Keratinocyte (primary cell): Measurements from ENCODE around the gene BCL2L12. TPM values are rescaled to one million over a fixed set of nuclear protein-coding genes. Genes with fewer than 3 reads are reported as not detected.

ENCODE experiments used
- DNase-seq: peaks from one replicate; pipeline ENCODE4 v3.0.0-alpha.2; 2011; ENCODE audit warnings: low read depth, missing footprints, low spot score
- FAIRE-seq: peaks from 2 replicates; lab custom pipeline; 2011; peaks lifted over from hg19 to GRCh38; lab: Jason Lieb, UNC
- H2AFZ ChIP-seq: 2 replicates; pipeline ENCODE4 v1.6.0; 2012; ENCODE audit warnings: low read length, control low read depth, inconsistent platforms; ENCODE audit not compliant: control insufficient read depth
- H3K27ac ChIP-seq: 2 replicates; pipeline ENCODE4 v1.5.1; 2011; ENCODE audit warnings: low read length; ENCODE audit not compliant: control insufficient read depth, insufficient read depth
- H3K27me3 ChIP-seq: 3 replicates; pipeline ENCODE4 v1.6.0; 2011; ENCODE audit warnings: low read length; ENCODE audit not compliant: control insufficient read depth, insufficient read depth; ENCODE audit errors: extremely low read depth
- H3K36me3 ChIP-seq, 2 experiments: 2 replicates in 1 of 2; 3 replicates in 1 of 2; pipeline ENCODE4 v1.5.1; 2011; ENCODE audit warnings: low read length in 2 of 2, mild to moderate bottlenecking in 1 of 2; ENCODE audit not compliant: control insufficient read depth in 2 of 2, insufficient read depth in 2 of 2; ENCODE audit errors: extremely low read depth in 1 of 2
- H3K4me1 ChIP-seq: 3 replicates; pipeline ENCODE4 v1.5.1; 2011; ENCODE audit warnings: low read length; ENCODE audit not compliant: control insufficient read depth, insufficient read depth; ENCODE audit errors: extremely low read depth
- H3K4me2 ChIP-seq: 3 replicates; pipeline ENCODE4 v1.6.0; 2011; ENCODE audit warnings: low read depth, low read length; ENCODE audit not compliant: control insufficient read depth, insufficient read depth; ENCODE audit errors: extremely low read depth
- H3K4me3 ChIP-seq, 3 experiments: fragments of 200-600 bp in 1 of 3; sonication (generic) in 1 of 3; 2 replicates in 2 of 3; 3 replicates in 1 of 3; pipeline ENCODE4 v1.5.1; 2011 to 2016; ENCODE audit warnings: low read length in 3 of 3, mild to moderate bottlenecking in 3 of 3, control low read depth in 2 of 3, inconsistent platforms in 1 of 3, low read depth in 1 of 3, mixed read lengths in 1 of 3, mixed run types in 1 of 3, moderate library complexity in 1 of 3; ENCODE audit not compliant: control insufficient read depth in 2 of 3, insufficient read depth in 2 of 3; ENCODE audit errors: extremely low read depth in 1 of 3
- H3K79me2 ChIP-seq: 2 replicates; pipeline ENCODE4 v1.6.0; 2012; ENCODE audit warnings: low read length; ENCODE audit not compliant: control insufficient read depth, insufficient read depth
- H3K9ac ChIP-seq: 3 replicates; pipeline ENCODE4 v1.6.0; 2011; ENCODE audit warnings: low read length; ENCODE audit not compliant: control insufficient read depth, insufficient read depth; ENCODE audit errors: extremely low read depth
- H3K9me1 ChIP-seq: 3 replicates; pipeline ENCODE4 v1.6.0; 2011; ENCODE audit warnings: low read length; ENCODE audit not compliant: control insufficient read depth, insufficient read depth; ENCODE audit errors: extremely low read depth
- H3K9me3 ChIP-seq: 2 replicates; pipeline ENCODE4 v1.5.1; 2012; ENCODE audit warnings: low read depth, low read length; ENCODE audit not compliant: control insufficient read depth
- H4K20me1 ChIP-seq: 3 replicates; pipeline ENCODE4 v1.6.0; 2011; ENCODE audit warnings: low read length; ENCODE audit not compliant: control insufficient read depth, insufficient read depth; ENCODE audit errors: extremely low read depth
- CTCF ChIP-seq, 3 experiments: IDR thresholded peaks in 1 of 3; conservative IDR thresholded peaks in 1 of 3; optimal IDR thresholded peaks in 1 of 3; 2 replicates in 2 of 3; 3 replicates in 1 of 3; pipeline versions ENCODE3 to v1.5.1; 2011; ENCODE audit warnings: low read length in 3 of 3, mild to moderate bottlenecking in 3 of 3, moderate library complexity in 2 of 3, control low read depth in 1 of 3, inconsistent platforms in 1 of 3; ENCODE audit not compliant: insufficient read depth in 2 of 3; ENCODE audit errors: extremely low read depth in 1 of 3
- EZH2 ChIP-seq: IDR thresholded peaks from one replicate; pipeline ENCODE4 v1.6.1; 2012; ENCODE audit warnings: inconsistent platforms, mild to moderate bottlenecking, low read length, moderate library complexity
- dilution Hi-C: fragments of 300-500 bp; cut with MboI; formaldehyde crosslinking; loops from one replicate; pipeline ENCODE4 v1.7.0; 2020; ENCODE audit warnings: low sequenced_read_pairs; ENCODE audit not compliant: extremely low pct_ligation_motif_present
- polyA plus RNA-seq, 5 experiments: library from polyadenylated mRNA; depleted of rRNA in 3 of 5; stranded (reverse) in 3 of 5; stranded (forward) in 1 of 5; unstranded in 1 of 5; fragments of >200 nt; gene quantifications; 1 replicate in 1 of 5; 2 replicates in 3 of 5; 3 replicates in 1 of 5; pipeline versions ENCODE4 v1.2.1 to v1.2.3, GENCODE V29; 2011 to 2012; ENCODE audit warnings: missing spikeins in 2 of 5, low read depth in 1 of 5, low replicate concordance in 1 of 5

BCL2L12 gene
- polyA plus RNA-seq, 1 donor (not counting 4 experiments of a cell fraction or from before 2014, with no cell fraction given), result 14.8 TPM

DNA sequence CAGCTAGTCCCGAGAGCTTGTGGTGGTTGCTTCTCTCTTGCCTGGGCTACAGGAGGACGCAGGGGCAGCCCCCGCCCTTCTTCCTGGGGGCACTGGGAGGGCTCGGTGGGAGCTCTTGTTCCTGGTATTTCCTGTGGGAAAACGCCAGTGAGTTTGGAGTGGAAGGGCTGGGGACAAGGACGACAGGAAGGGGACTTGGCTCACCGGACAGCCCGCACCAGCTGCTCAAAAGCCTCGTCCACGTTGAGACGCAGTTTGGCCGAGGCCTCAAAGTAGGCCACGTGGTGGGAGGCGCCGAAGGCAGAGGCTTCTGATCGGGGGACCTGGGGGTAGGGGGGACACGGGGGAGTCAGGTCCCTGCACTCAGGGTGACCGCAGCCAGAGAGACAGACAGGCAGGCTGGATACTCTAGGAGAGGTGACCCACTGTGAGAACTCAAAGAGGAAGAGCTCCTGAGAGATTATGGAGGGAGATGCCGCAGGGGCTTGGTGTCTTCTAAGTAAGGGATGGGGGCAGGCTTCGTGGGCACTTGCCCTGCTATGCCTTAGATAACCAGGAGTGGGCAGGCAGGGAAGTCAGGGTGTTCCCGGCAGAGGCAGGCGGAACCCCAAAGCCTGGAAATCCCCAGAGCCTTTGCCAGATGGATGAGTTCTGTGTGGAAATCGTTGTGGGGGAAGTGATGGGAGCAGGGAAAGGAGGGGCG, 30.1 kb upstream of the BCL2L12 start:
- no peaks in the 10 kb centered on the region for H3K27me3 ChIP-seq
- FAIRE-seq, result no peak
- H3K9me1 ChIP-seq, result no peaks in the 10 kb centered on the region
- TF ChIP-seq CTCF (optimal IDR thresholded peaks at IDR 0.05 in 1 of 3, IDR thresholded peaks at IDR 0.05 in 1 of 3, conservative IDR thresholded peaks at IDR 0.05 in 1 of 3; ENCODE audit: extremely low read depth in 1 of 3, insufficient read depth in 2 of 3, low read length in 3 of 3) (peak in 2 of 3 experiments; percentile 13 to 26), EZH2 (no peak)
- no peak for DNase-seq
- peaks cover 10% of the 10 kb centered on the region for H3K4me1 ChIP-seq
- no peak overlapping the region for H3K4me2 ChIP-seq
- H3K9me3 ChIP-seq, result no peaks in the 10 kb centered on the region
- peaks cover 22% of the 10 kb centered on the region for H3K79me2 ChIP-seq
- no peak overlapping the region for H3K9ac ChIP-seq
- dilution Hi-C loops, result no loop called here
- H3K4me3 ChIP-seq, result no peak overlapping the region
- no peaks in the 10 kb centered on the region for H4K20me1 ChIP-seq
- H2AFZ ChIP-seq, result no peak overlapping the region
- no peak overlapping the region for H3K27ac ChIP-seq
- H3K36me3 ChIP-seq, result peaks cover 14% of the 10 kb centered on the region in 2 experiments

- H3K4me2 ChIP-seq, result no peak overlapping the region
- H3K9ac ChIP-seq, result no peak overlapping the region
- H3K9me3 ChIP-seq, result no peaks in the 10 kb centered on the region
- H3K4me1 ChIP-seq, result peaks cover 12% of the 10 kb centered on the region
- DNase-seq, result no peak
- no peak overlapping the region for H3K27ac ChIP-seq
- H4K20me1 ChIP-seq, result no peaks in the 10 kb centered on the region
- dilution Hi-C loops, result no loop called here
- peaks cover 22% of the 10 kb centered on the region for H3K79me2 ChIP-seq
- no peak overlapping the region for H3K4me3 ChIP-seq
- H3K36me3 ChIP-seq, result peaks cover 14% of the 10 kb centered on the region in 2 experiments
- no peak overlapping the region for H2AFZ ChIP-seq
- no peaks in the 10 kb centered on the region for H3K27me3 ChIP-seq
- no peak for FAIRE-seq
- no peaks in the 10 kb centered on the region for H3K9me1 ChIP-seq
- no peak for TF ChIP-seq EZH2
- TF ChIP-seq CTCF (optimal IDR thresholded peaks at IDR 0.05 in 1 of 3, IDR thresholded peaks at IDR 0.05 in 1 of 3, conservative IDR thresholded peaks at IDR 0.05 in 1 of 3; ENCODE audit: extremely low read depth in 1 of 3, insufficient read depth in 2 of 3, low read length in 3 of 3), result no peak
These were observed 29.4 kb upstream of the BCL2L12 start for GRCh38 chr19:49636233-49636932.
